Memory B cell (primary cell): Measurements from ENCODE around the gene LPAR5.
A peak's percentile ranks its signal among the peaks of the same experiment; 100 is the strongest.

Experiments used
- ATAC-seq: fragments of 150-1000 bp; cut with Tn5 transposase; 2 replicates; pipeline ENCODE4 v1.10.0; 2021; ENCODE audit warnings: low read depth, mild to moderate bottlenecking, moderate library complexity
- DNase-seq, 2 donors: peaks; one replicate each; pipeline ENCODE4 v3.0.0; 2022; ENCODE audit warnings: low spot score in 2 of 2
- H3K27ac Mint-ChIP-seq: one replicate; pipeline ENCODE4 v1.8.0; 2022; ENCODE audit warnings: mild to moderate bottlenecking, moderate library complexity, mixed read lengths
- H3K27me3 Mint-ChIP-seq: one replicate; pipeline ENCODE4 v1.8.0; 2022; ENCODE audit warnings: mixed read lengths
- H3K36me3 Mint-ChIP-seq: one replicate; pipeline ENCODE4 v1.8.0; 2022; ENCODE audit warnings: mild to moderate bottlenecking, mixed read lengths
- H3K4me1 Mint-ChIP-seq: one replicate; pipeline ENCODE4 v1.8.0; 2022; ENCODE audit warnings: mixed read lengths
- H3K4me3 Mint-ChIP-seq: one replicate; pipeline ENCODE4 v1.8.0; 2022; ENCODE audit warnings: mild to moderate bottlenecking, moderate library complexity, mixed read lengths
- H3K9me3 Mint-ChIP-seq: one replicate; pipeline ENCODE4 v1.8.0; 2022; ENCODE audit warnings: mixed read lengths

Gene LPAR5

DNA sequence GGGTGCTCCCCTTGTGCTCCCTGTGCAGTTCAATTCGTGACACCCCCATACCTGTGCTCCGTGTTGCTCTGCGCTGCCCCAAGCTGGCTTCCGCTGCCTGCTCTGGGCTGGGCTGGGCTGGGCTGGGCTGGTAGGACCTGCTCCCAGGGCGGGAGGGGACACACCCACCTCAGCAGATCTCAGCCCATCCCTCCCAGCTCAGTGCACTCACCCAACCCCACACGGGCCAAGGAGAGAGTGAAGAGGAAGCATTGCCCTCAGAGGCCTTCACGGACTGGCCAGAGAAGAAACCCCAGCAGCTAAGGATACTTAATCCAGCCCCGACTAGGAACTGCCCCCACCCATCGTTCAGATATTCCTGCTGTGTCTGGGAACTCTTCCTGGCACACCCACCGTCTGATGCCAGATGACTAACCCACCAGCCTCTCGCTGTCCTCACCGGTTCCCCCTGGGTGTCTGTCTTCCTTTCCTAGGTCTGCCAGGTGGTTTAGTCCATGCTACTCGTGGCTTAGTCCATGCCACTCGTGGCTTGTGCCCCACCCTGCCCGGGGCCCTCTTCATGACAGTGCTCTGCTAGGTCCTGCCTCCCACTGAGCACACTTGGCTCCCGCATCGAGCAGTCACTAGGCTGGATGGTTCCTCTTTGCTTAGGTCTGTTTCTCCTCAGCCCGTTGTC is at the start of gene LPAR5:
Gene LPAR5, minus strand, starts transcription at position 104 of the 676 bp plus-strand sequence. CDS start 14,711 bp downstream, outside the sequence.
- Mint-ChIP-seq H3K27me3 (no peaks in the 10 kb centered on the region), H3K4me3 (peak within 1 kb of the TSS; percentile 93), H3K36me3 (peaks cover 2% of the 10 kb centered on the region), H3K9me3 (no peaks in the 10 kb centered on the region), H3K4me1 (peaks cover 60% of the 10 kb centered on the region), H3K27ac (peak within 1 kb of the TSS; percentile 91)
- peak in 1 of 2 donors; percentile 43 for DNase-seq
- ATAC-seq, result peak; percentile 63

DNA sequence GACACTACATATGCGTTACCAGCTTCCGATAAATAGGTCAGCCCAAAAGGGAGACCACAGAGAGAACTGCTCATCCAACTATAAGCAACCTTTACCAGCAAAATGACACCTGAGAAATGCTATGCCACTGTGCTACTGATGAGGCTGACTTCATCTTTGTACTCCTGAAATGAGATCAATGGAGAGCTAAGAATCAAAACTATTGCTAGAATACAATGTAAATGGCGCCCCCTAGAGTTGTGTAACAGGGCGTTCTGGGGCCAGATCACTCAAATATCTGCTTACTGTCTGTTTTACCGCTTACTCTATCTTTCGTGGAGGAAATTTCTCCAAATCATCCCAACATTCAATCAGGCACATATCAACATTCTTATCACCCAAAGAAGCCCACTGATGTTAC is 48.9 kb upstream of the LPAR5 start:
- Mint-ChIP-seq H3K27me3 (no peaks in the 10 kb centered on the region), H3K9me3 (no peaks in the 10 kb centered on the region), H3K27ac (no peak overlapping the region), H3K4me1 (peaks cover 40% of the 10 kb centered on the region), H3K36me3 (peaks cover 13% of the 10 kb centered on the region), H3K4me3 (no peak overlapping the region)
- ATAC-seq (no peak), DNase-seq (peak in 1 of 2 donors; percentile 52)

- Mint-ChIP-seq H3K36me3 (peaks cover 34% of the 10 kb centered on the region), H3K27ac (no peak overlapping the region), H3K27me3 (no peaks in the 10 kb centered on the region), H3K4me3 (no peak overlapping the region), H3K9me3 (no peaks in the 10 kb centered on the region), H3K4me1 (peaks cover 6% of the 10 kb centered on the region)
- ATAC-seq, result no peak
- no peak for DNase-seq
These were observed 41.2 kb upstream of the LPAR5 start for GRCh38 chr12:6676962-6677361.

- Mint-ChIP-seq H3K4me1 (peaks cover 2% of the 10 kb centered on the region), H3K9me3 (no peaks in the 10 kb centered on the region), H3K27ac (peak overlapping the region; percentile 60), H3K27me3 (no peaks in the 10 kb centered on the region), H3K4me3 (no peak overlapping the region), H3K36me3 (peaks cover 41% of the 10 kb centered on the region)
- ATAC-seq (no peak), DNase-seq (no peak)
These were observed 36.4 kb upstream of the LPAR5 start for GRCh38 chr12:6672143-6672542.

- Mint-ChIP-seq H3K9me3 (no peaks in the 10 kb centered on the region), H3K4me1 (peaks cover 3% of the 10 kb centered on the region), H3K27me3 (no peaks in the 10 kb centered on the region), H3K36me3 (peaks cover 27% of the 10 kb centered on the region), H3K4me3 (no peak overlapping the region), H3K27ac (peak overlapping the region; percentile 47)
- ATAC-seq (no peak), DNase-seq (no peak)
These were observed 31.9 kb upstream of the LPAR5 start for GRCh38 chr12:6667559-6668210.

- peaks cover 10% of the 10 kb centered on the region for H3K4me1 Mint-ChIP-seq
- no peak for DNase-seq
- H3K36me3 Mint-ChIP-seq, result peaks cover 14% of the 10 kb centered on the region
- H3K9me3 Mint-ChIP-seq, result no peaks in the 10 kb centered on the region
- H3K27ac Mint-ChIP-seq, result no peak overlapping the region
- ATAC-seq, result no peak
- H3K4me3 Mint-ChIP-seq, result no peak overlapping the region
- H3K27me3 Mint-ChIP-seq, result no peaks in the 10 kb centered on the region
These were observed 30.5 kb upstream of the LPAR5 start for GRCh38 chr12:6666211-6666610.

DNA sequence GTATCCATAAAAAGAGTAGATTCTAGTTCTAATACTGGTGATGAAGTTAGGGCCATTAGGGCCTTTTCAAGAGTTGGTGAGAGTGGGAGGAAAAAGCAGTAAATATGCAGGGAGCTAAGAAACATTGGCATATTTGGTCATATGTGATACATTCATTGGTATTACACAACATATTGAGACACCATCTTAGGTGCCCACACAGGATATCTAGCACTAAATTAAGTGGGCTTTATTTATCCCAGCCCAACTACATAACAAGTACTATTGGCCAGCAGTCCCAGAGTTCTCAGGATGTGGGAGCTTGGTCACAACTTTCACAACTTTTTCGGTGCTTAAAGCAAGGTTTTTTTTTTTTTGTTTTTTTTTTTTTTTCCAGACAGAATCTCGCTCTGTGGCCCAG is 29.1 kb upstream of the LPAR5 start:
- no peak overlapping the region for H3K4me3 Mint-ChIP-seq

DNA sequence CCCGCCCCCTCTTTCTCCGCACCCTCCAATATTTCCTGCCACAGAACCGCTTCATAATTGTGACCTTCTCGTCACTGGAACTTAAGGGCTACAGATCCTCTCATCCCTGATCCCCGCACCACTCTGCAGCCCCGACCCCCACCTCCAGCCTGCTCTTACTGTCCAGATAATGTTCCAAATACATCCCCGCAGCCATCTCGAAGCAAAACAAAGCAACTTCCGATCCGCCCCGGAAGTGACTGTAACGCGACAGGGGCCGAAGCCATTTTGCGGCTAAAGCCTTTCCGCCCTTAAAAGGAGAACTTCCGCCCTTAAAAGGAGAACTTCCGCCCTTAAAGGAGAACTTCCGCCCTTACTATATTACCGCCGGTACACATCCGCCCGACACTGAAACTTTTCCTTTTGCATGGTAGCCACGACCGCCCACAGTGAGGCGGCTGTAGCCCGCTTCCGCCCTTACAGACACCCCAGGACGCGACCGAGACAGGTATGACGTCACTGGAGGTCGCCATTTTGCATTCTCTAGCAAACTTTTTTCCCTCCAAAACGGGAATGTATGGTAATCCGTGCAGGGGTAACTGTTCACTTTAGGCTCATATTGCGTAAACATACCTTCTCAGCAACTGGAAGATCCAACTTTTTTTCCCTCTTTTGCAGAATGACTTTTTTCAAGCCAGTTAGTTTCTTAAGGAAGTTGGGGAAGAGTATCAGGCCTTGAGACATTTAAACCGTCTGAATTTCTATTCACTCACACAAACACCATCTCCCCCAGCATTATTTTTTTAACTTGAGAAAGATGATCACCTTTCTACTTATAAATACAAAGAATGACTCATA is 27.4 kb upstream of the LPAR5 start, which contains the start of gene ING4:
Gene ING4, minus strand, starts transcription at position 214 of the 837 bp plus-strand sequence. Its CDS starts 18 bp downstream, at position 196.
- no peaks in the 10 kb centered on the region for H3K27me3 Mint-ChIP-seq
- H3K9me3 Mint-ChIP-seq, result no peaks in the 10 kb centered on the region
- peak; percentile 86 to 94 for DNase-seq
- peak within 1 kb of the TSS; percentile 95 for H3K4me3 Mint-ChIP-seq
- peak within 1 kb of the TSS; percentile 96 for H3K27ac Mint-ChIP-seq
- H3K4me1 Mint-ChIP-seq, result peaks cover 14% of the 10 kb centered on the region
- peak; percentile 98 for ATAC-seq
- peaks cover 13% of the 10 kb centered on the region for H3K36me3 Mint-ChIP-seq

More for the DNA sequence above, 29.1 kb upstream of the LPAR5 start:
- Mint-ChIP-seq H3K9me3 (no peaks in the 10 kb centered on the region), H3K36me3 (peaks cover 9% of the 10 kb centered on the region), H3K4me1 (peaks cover 10% of the 10 kb centered on the region), H3K27me3 (no peaks in the 10 kb centered on the region), H3K27ac (no peak overlapping the region)
- DNase-seq, result no peak
- no peak for ATAC-seq

- Mint-ChIP-seq H3K36me3 (peaks cover 10% of the 10 kb centered on the region), H3K27ac (peak overlapping the region; percentile 96), H3K9me3 (no peaks in the 10 kb centered on the region), H3K4me1 (peaks cover 14% of the 10 kb centered on the region), H3K27me3 (no peaks in the 10 kb centered on the region), H3K4me3 (peak overlapping the region; percentile 95)
- DNase-seq, result no peak
- ATAC-seq, result peak; percentile 10
These were observed 26.8 kb upstream of the LPAR5 start for GRCh38 chr12:6662602-6662905.

DNA sequence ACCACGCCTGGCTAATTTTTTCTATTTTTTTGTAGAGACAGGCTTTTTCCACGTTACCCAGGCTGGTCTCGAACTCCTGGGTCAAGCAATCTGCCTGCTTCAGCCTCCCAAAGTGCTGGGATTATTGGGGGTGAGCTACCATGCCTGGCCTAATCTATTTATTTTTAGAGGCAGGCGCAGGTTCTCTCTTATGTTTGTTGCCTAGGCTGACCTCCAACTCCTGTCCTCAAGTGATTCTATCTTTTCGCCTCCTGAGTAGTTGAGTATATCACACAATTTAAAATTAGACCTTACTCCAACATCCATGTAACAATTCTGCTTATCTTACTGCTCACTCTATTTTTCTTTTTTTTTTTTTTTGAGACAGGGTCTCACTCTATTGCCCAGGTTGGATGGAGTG is 18.2 kb upstream of the LPAR5 start:
- Mint-ChIP-seq H3K4me3 (no peak overlapping the region), H3K27ac (no peak overlapping the region), H3K9me3 (no peaks in the 10 kb centered on the region), H3K36me3 (peaks cover 38% of the 10 kb centered on the region), H3K4me1 (peaks cover 11% of the 10 kb centered on the region), H3K27me3 (no peaks in the 10 kb centered on the region)
- DNase-seq (no peak), ATAC-seq (no peak)

- ATAC-seq (no peak), DNase-seq (no peak)
- Mint-ChIP-seq H3K36me3 (peaks cover 33% of the 10 kb centered on the region), H3K27me3 (no peaks in the 10 kb centered on the region), H3K27ac (no peak overlapping the region), H3K4me3 (no peak overlapping the region), H3K9me3 (no peaks in the 10 kb centered on the region), H3K4me1 (peaks cover 7% of the 10 kb centered on the region)
These were observed 17.6 kb upstream of the LPAR5 start for GRCh38 chr12:6653342-6653741.

DNA sequence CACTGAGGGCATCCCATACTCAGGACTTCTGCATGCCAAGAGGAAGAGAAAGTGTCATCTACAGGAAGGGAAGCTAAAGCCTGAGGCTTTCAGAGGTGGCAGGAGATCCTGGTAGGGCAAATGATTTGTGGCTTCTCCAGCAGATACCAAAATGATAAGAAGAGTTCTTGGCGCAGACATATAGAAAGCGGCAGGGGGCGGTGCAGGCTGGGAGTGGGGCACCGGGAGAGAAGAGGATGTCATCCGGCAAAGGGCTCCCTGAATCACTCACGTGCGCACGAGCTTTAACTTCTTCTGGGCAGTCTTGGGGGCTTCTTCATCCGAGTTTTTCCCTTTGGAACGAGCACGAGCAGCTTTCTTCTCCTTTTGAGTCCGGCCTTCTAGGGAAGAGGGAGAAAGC is 16.6 kb upstream of the LPAR5 start:
- no peak overlapping the region for H3K27ac Mint-ChIP-seq

GRCh38 chr12:6650832-6651231 is 15.1 kb upstream of the LPAR5 start:
- Mint-ChIP-seq H3K4me3 (no peak overlapping the region), H3K4me1 (peaks cover 12% of the 10 kb centered on the region), H3K27me3 (no peaks in the 10 kb centered on the region), H3K36me3 (peaks cover 31% of the 10 kb centered on the region), H3K27ac (no peak overlapping the region), H3K9me3 (no peaks in the 10 kb centered on the region)
- DNase-seq (no peak), ATAC-seq (no peak)

More for the DNA sequence above, 16.6 kb upstream of the LPAR5 start:
- no peak overlapping the region for H3K4me3 Mint-ChIP-seq
- peaks cover 32% of the 10 kb centered on the region for H3K36me3 Mint-ChIP-seq
- no peaks in the 10 kb centered on the region for H3K27me3 Mint-ChIP-seq
- DNase-seq (no peak), ATAC-seq (no peak)
- H3K4me1 Mint-ChIP-seq, result peaks cover 5% of the 10 kb centered on the region
- no peaks in the 10 kb centered on the region for H3K9me3 Mint-ChIP-seq

DNA sequence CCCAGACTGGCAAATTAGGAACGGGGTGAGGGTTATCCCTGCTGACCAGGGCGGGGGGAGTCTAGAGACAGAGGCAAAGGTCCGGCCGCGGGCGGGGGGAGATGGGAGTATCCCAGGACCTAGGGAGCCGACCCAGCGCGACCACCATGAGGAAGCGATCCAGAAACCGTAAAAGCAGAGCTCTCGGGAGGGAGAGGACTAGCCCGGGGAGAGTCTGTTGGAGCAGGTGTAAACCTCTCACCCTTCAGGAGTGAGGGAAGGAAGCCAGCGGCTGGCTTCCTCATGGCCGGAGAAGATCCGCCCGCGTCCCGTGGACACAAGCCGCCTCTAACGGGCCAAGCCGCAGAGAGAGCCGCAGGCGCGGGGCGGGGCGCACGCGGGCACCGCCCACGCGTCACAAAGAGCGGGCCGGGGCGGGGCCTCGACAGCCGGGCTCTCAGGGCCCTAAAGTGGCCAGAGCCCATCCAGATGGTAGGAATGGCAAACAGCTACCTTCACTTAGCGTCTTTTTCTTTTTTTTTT is 11.4 kb upstream of the LPAR5 start, which contains the start of gene ACRBP:
Gene ACRBP, minus strand, starts transcription at position 350 of the 522 bp plus-strand sequence. Its CDS starts 66 bp downstream, at position 284.
- DNase-seq, result peak in 1 of 2 donors; percentile 46
- peak; percentile 81 for ATAC-seq
- peaks cover 17% of the 10 kb centered on the region for H3K36me3 Mint-ChIP-seq
- H3K4me3 Mint-ChIP-seq, result peak within 1 kb of the TSS; percentile 94
- H3K9me3 Mint-ChIP-seq, result no peaks in the 10 kb centered on the region
- peaks cover 31% of the 10 kb centered on the region for H3K4me1 Mint-ChIP-seq
- H3K27me3 Mint-ChIP-seq, result no peaks in the 10 kb centered on the region
- H3K27ac Mint-ChIP-seq, result peak within 1 kb of the TSS; percentile 83
